AG09309 (cell line): Measurements from ENCODE around the gene FIBCD1.

Experiments used
- DNase-seq: peaks from one replicate; pipeline ENCODE4 v3.0.0-alpha.2; 2010; ENCODE audit warnings: low read depth
- H3K4me3 ChIP-seq: 2 replicates; pipeline ENCODE4 v1.5.1; 2011; ENCODE audit warnings: mild to moderate bottlenecking, low read depth, low read length, moderate library complexity; ENCODE audit not compliant: control insufficient read depth
- CTCF ChIP-seq: IDR thresholded peaks from 2 replicates; pipeline ENCODE4 v1.5.1; 2011; ENCODE audit warnings: mild to moderate bottlenecking, low read depth, low read length, inconsistent platforms; ENCODE audit not compliant: insufficient read depth, control insufficient read depth; ENCODE audit errors: missing control alignments

FIBCD1 gene

GRCh38 chr9:130970855-130971254, 31.8 kb upstream of the FIBCD1 start:
- H3K4me3 ChIP-seq: no peak overlapping the region
- TF ChIP-seq CTCF: no peak
- DNase-seq: no peak

- DNase-seq: no peak
- no peak overlapping the region for H3K4me3 ChIP-seq
- TF ChIP-seq CTCF: no peak
Observed at GRCh38 chr9:130970052-130970451, 31.0 kb upstream of the FIBCD1 start.

- TF ChIP-seq CTCF: no peak
- DNase-seq: no peak
- no peak overlapping the region for H3K4me3 ChIP-seq
Observed at GRCh38 chr9:130965680-130966079, 26.6 kb upstream of the FIBCD1 start.

DNA sequence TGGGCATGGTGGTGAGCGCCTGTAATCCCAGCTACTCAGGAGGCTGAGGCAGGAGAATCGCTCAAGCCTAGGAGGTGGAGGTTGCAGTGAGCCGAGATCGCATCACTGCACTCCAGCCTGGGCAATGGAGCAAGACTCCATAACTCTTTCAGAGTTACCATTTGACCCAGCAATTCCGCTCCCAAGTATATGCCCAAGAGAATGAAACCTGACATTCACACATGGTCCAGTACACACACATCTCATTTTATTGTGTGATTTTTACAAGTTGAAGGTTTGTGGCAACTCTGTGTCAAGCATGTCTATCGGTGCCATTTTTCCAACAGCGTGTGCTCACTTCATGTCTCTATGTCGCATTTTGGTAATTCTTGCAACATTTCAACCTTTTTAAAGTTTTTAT, 24.9 kb upstream of the FIBCD1 start:
- no peak for DNase-seq
- no peak for TF ChIP-seq CTCF
- no peak overlapping the region for H3K4me3 ChIP-seq

DNA sequence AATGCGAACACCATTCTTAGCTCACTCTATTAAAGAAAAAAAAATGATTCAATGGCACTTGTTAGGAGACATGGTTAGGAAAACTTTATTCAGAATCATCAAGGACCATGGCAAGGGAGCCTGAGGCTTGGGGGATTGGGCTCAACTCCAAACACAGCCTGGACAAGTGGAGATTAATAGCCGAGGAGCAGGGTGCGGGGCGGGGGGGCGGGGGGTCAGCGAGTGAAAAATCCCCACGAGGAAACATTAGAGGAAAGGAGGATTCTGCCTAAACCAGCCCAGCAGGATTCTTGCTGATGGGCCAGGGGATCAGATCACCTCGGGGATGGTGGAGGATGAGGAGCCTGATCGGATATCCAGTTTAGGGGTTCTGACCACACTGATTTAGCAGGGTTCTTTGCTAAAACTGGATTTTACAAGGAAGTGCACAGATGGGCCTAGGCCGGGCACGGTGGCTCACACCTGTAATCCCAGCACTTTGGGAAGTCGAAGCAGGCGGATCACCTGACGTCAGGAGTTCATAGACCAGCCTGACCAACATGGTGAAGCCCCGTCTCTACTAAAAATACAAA, 24.4 kb upstream of the FIBCD1 start:
- no peak overlapping the region for H3K4me3 ChIP-seq
- DNase-seq: no peak
- no peak for TF ChIP-seq CTCF

- DNase-seq: peak; percentile 78
- TF ChIP-seq CTCF: no peak
- no peak overlapping the region for H3K4me3 ChIP-seq
Observed at GRCh38 chr9:130962418-130963316, 23.6 kb upstream of the FIBCD1 start.
